Type B pancreatic cell (in vitro differentiated cells): Measurements from ENCODE around the gene ZMIZ1. TPM values are rescaled to one million over a fixed set of nuclear protein-coding genes. Genes with fewer than 3 reads are reported as not detected.

Source experiments
- DNase-seq: peaks from one replicate; pipeline ENCODE4 v3.0.0; 2021; ENCODE audit warnings: mixed read lengths; ENCODE audit not compliant: unreplicated experiment; ENCODE audit errors: extremely low spot score
- H3K27ac Mint-ChIP-seq: 2 replicates; pipeline ENCODE4 v1.8.0; 2021; ENCODE audit warnings: mild to moderate bottlenecking, mixed read lengths
- H3K27me3 Mint-ChIP-seq: 2 replicates; pipeline ENCODE4 v1.8.0; 2021; ENCODE audit warnings: mixed read lengths
- H3K36me3 Mint-ChIP-seq: 2 replicates; pipeline ENCODE4 v1.8.0; 2021; ENCODE audit warnings: mixed read lengths
- H3K4me1 Mint-ChIP-seq: one replicate; pipeline ENCODE4 v1.8.0; 2021; ENCODE audit warnings: mixed read lengths; ENCODE audit not compliant: unreplicated experiment
- H3K4me3 Mint-ChIP-seq: 2 replicates; pipeline ENCODE4 v1.8.0; 2021; ENCODE audit warnings: mild to moderate bottlenecking, mixed read lengths
- H3K9me3 Mint-ChIP-seq: 2 replicates; pipeline ENCODE4 v1.8.0; 2021; ENCODE audit warnings: mixed read lengths
- total RNA-seq: library from RNA; stranded (reverse); gene quantifications from 2 replicates; pipeline ENCODE4 v1.2.1, GENCODE V29; 2021; ENCODE audit warnings: low replicate concordance
- TF ChIP-seq, protein P1 (sequence below): fragments of 200-600 bp; sonication (generic); conservative IDR thresholded peaks from 2 replicates; pipeline ENCODE4 v1.5.0; 2021; ENCODE audit warnings: antibody characterized with exemption, mild to moderate bottlenecking

ZMIZ1 gene
- total RNA-seq, 1 donor from 2014 or later = 102 TPM

DNA sequence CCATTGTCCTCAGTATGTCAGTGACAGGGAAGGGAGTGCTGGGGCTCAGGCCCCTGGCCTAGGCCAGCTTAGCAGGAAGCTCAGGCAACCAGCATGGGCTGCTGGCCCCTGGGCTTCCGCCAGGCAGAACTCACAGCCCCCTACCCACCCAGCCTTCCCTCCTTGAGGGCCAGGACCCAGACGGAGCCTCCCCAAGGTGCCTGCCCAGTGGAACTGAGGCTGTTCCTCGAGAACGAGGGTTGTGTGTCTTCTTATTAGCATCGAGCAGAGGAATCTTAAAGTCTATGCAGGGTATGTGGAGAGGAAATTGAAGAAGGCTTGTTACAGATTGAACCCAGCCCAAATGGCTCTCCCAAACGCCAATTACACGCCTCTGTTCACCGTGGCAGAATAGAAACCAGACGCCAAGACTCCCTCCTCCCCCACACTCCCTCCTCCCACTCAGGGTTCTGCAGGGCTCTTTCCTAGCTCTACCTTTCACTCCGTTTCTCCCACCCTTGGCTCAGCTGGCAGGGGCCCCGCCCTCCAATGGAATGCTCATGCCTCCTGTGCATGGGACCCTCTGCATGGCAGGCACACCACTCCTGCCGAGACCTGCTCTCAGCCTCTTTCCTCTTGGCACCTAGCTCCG is 134.4 kb downstream of the ZMIZ1 start:
- DNase-seq = no peak
- TF ChIP-seq, protein P1, sequence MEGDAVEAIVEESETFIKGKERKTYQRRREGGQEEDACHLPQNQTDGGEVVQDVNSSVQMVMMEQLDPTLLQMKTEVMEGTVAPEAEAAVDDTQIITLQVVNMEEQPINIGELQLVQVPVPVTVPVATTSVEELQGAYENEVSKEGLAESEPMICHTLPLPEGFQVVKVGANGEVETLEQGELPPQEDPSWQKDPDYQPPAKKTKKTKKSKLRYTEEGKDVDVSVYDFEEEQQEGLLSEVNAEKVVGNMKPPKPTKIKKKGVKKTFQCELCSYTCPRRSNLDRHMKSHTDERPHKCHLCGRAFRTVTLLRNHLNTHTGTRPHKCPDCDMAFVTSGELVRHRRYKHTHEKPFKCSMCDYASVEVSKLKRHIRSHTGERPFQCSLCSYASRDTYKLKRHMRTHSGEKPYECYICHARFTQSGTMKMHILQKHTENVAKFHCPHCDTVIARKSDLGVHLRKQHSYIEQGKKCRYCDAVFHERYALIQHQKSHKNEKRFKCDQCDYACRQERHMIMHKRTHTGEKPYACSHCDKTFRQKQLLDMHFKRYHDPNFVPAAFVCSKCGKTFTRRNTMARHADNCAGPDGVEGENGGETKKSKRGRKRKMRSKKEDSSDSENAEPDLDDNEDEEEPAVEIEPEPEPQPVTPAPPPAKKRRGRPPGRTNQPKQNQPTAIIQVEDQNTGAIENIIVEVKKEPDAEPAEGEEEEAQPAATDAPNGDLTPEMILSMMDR = no peak
- H3K4me3 Mint-ChIP-seq = no peak overlapping the region
- H3K4me1 Mint-ChIP-seq = peaks cover 23% of the 10 kb centered on the region
- no peaks in the 10 kb centered on the region for H3K27me3 Mint-ChIP-seq
- no peaks in the 10 kb centered on the region for H3K9me3 Mint-ChIP-seq
- H3K36me3 Mint-ChIP-seq = peaks cover 22% of the 10 kb centered on the region
- peak overlapping the region; percentile 66 for H3K27ac Mint-ChIP-seq

DNA sequence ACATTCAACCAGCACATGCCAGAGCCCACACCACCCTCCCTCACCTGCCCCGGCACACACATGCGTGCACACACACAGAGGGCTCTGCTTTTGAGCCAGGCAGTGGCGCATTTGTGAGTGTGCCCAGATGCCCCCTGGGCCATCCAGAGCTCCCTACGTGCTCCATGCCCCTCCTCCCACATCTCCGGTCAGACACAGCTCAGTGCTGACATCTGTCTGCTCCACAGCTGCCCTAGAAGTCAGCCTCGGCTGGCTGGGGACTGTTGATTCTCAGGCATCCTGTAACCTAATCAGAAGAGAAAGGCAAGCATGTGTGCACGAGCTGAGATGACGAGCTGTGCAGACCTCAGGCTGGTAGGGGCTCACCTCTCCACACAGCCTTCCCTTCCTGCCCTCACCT is 135.1 kb downstream of the ZMIZ1 start:
- Mint-ChIP-seq H3K27ac (peak overlapping the region; percentile 66), H3K36me3 (peaks cover 26% of the 10 kb centered on the region), H3K4me3 (no peak overlapping the region), H3K27me3 (no peaks in the 10 kb centered on the region), H3K4me1 (peaks cover 23% of the 10 kb centered on the region), H3K9me3 (no peaks in the 10 kb centered on the region)
- TF ChIP-seq, protein P1 = no peak
- DNase-seq = no peak

DNA sequence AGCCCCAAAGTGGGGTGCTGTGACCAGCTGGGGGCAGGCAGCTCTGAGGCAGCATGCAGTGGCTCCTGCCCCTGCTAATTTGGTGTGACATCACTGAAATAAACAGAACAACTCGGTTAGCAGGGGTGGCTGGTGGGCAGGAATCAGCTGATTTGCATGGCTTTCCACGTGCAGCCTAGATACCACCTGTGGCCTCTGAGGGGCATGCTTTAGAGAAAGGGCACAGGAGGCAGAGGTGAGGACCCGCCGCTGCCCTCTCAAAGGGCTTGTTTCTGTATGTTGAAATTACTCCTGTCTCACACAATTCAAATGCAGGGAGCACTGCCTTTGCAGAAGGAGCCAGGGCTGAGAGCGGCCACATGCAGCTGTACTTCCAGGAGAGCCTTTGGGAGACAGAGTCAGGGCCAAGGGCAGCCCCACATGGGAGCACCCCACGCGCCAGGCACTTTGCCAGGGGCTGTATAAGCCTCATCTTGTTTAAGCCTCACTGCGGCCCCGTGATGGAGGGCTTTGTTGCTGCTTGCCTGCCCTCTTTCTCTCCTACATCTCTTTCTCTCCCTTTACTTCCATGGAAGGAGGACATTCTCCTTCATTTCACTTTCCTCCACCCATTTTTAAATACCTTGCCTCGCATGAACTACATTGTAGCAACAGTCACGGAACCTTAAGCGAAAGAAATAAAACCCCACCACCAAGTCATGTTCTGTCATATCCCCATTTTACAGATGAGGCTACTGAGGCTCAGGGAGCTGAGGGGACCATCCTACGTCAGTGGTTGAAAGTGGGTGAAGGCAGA is 137.7 kb downstream of the ZMIZ1 start:
- no peaks in the 10 kb centered on the region for H3K9me3 Mint-ChIP-seq
- no peaks in the 10 kb centered on the region for H3K27me3 Mint-ChIP-seq
- H3K4me1 Mint-ChIP-seq = peaks cover 29% of the 10 kb centered on the region
- no peak for DNase-seq
- H3K4me3 Mint-ChIP-seq = no peak overlapping the region
- TF ChIP-seq, protein P1 = no peak
- no peak overlapping the region for H3K27ac Mint-ChIP-seq
- H3K36me3 Mint-ChIP-seq = peaks cover 28% of the 10 kb centered on the region

DNA sequence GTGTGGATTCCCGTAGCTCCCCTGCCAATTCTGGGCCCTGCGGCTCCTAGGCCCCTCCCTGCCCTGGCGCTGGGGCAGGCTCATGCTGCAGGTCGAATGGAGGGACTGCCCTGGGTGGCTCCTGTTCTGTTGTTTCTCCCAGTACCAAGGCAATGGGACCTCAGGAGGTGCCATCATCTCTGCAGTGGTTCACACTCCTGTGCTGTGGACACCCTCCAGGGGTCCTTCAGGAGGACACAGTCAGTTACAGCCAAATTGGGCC is 138.3 kb downstream of the ZMIZ1 start:
- H3K9me3 Mint-ChIP-seq = no peaks in the 10 kb centered on the region
- H3K36me3 Mint-ChIP-seq = peaks cover 28% of the 10 kb centered on the region
- no peak overlapping the region for H3K27ac Mint-ChIP-seq
- DNase-seq = no peak
- no peaks in the 10 kb centered on the region for H3K27me3 Mint-ChIP-seq
- no peak overlapping the region for H3K4me3 Mint-ChIP-seq
- TF ChIP-seq, protein P1 = no peak
- H3K4me1 Mint-ChIP-seq = peaks cover 29% of the 10 kb centered on the region

DNA sequence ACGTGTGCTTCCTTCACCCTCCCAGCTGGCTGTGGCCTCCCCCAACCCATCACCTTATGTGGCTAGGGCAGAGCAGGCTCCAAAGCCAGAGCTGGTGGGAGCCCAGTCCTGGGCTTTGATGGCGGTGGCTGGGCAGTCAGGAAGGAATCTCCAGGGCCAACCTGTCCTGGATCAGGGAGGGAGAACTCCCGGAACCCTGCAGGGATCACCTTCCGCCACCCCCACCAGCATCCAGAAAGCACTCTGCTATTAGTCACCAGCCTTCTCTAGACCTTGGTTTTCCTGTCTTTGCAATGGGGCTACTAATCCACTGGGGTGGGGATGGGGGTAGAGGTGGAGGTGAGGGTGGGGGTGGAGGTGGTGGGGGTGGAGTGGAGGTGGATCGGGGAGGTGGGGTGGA is 139.0 kb downstream of the ZMIZ1 start:
- Mint-ChIP-seq H3K36me3 (peaks cover 28% of the 10 kb centered on the region), H3K4me1 (peaks cover 26% of the 10 kb centered on the region), H3K9me3 (no peaks in the 10 kb centered on the region), H3K27me3 (no peaks in the 10 kb centered on the region), H3K4me3 (no peak overlapping the region), H3K27ac (no peak overlapping the region)
- TF ChIP-seq, protein P1 = no peak
- DNase-seq = no peak
